HG02884 (cell line): Measurements from ENCODE around the gene ZNF181.
"Not testable (repeated sequence)": the region's sequence is repeated elsewhere in the genome, so short reads cannot be mapped to it uniquely, and the experiment has no call there.

Source experiments
- ATAC-seq: cut with Tn5 transposase; IDR thresholded peaks from one replicate; pipeline ENCODE4 v1.9.1; 2021; ENCODE audit warnings: mild to moderate bottlenecking, moderate library complexity; ENCODE audit not compliant: unreplicated experiment

ZNF181 gene

DNA sequence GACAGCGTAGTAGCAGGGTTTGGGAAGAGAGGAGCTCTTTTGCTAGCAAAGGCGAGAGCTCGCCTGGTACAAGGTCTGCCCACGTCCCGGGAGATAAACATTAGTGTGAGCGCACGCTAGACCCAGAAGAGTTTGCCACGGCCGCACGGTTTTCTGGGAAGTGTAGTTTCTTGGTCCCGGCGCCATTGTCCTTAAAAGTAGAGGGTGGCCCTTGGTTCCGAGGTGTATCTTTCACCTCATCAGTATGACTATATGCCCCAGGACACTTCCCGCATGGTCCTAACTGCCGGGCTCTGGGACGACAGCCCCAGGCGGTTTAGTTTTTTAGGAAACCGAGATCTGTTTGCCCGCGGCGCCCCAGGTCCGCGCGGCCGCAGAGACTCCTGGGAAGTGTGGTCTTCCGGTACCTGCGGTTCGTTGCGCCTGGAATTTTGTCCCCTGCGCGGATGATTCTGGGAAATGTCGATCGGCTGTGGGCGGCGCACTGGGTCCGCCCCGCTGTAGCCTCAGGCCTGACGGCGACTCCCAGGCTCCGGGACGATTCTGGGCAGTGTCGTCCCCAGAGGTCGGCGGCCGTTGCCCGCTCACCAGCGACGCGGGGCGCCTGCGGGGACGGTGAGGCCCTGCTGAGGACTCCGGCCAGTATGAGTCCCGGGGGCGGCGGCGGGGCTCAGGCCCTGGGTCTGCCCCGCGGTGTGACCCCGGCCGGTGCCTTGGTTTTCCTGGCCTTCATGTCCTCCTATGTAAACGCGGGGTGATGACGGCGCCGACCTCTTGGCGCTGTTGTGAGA, at the start of gene ZNF181:
ZNF181 (plus strand) TSS at position 498 of the 791 bp plus-strand sequence. CDS start 795 bp downstream, outside the sequence.
- peak; percentile 67 for ATAC-seq

DNA sequence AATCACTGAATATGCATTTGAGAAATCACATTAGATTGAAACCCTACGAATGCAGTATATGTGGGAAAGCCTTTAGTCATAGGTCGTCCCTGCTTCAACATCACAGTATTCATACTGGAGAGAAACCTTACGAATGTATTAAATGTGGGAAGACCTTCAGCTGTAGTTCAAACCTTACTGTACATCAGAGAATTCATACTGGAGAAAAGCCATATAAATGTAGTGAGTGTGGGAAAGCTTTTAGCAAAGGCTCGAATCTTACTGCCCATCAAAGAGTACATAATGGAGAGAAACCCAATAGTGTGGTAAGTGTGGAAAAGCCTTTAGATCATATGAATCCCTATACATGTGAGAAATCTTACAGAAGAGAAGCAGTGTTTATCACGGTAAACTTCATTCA, 48.8 kb upstream of the ZNF181 start:
- ATAC-seq, result not testable (repeated sequence)

DNA sequence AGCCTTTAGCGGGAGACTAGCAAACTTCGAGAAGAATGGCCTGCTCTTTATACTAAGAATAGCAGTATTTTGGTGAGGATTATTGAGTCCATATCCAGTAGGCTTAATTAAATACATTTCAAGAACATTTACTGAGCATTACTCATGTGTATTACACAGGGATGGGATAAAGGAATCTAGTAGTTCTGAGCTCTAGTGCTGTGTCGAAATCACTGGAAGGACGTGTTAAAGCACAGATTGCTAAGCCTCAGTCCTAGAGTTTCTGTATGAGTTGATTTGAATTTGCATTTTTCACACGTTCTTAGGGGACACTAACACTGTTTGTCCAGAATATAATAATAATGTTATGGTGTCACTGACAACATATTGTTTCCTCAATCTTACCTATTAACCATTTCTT, 47.6 kb upstream of the ZNF181 start:
- ATAC-seq, result no peak

DNA sequence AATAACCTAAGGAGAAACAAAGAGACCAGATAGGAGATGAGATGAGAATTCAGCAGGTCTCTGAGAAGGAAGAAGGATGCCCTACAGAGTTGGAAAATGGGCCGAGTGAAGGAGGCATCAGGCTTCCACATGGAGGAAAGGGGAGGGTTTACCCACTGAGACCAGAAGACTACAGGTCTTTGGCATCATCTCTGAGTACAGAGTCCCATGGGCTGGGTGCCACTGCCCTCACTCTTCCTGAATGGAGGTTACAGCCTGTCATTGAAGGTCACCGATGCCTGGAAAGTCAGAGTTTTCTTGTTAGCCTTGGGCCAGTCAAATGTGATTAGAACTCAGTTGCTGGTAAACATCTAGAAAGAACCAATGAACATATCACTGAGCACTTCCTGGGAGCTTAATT, 46.7 kb upstream of the ZNF181 start:
- no peak for ATAC-seq

DNA sequence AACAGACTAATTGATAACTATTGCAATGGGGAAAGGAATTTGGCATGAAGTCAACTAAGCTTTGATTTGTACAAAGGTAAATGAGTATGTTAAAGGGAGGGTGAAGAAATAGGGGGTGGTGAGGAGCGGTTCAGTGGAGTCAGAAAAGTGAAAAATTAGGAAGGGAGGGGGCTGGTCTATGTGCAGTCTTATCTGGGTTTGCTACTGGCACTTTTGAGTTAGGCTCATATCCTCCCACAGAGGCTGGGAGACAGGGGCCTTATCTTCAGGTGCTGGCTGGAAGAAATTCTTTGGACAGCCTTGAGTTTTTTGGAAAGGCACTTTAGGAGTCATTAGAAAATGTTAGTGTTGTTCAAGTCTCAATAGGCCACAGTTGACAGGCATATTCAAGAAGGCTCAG, 45.5 kb upstream of the ZNF181 start:
- ATAC-seq, result no peak

DNA sequence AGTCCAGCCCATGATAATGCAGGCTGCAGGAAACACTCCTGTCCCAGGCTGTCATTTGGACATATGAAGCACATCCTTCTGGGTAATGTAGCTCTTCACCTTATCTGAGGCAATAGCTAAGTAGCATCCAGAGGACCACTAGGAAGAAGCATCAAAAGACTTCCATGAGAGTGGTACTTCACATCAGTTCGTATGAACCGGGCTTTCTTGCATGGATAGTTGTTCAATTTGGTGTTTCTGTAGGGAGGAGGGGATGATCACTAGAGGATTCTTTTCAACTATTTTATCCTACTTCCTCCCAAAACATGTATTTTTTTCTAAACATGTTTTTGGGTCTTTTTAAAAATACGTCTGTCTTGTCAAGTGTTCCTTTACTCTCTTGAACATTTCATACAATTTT, 43.7 kb upstream of the ZNF181 start:
- no peak for ATAC-seq

DNA sequence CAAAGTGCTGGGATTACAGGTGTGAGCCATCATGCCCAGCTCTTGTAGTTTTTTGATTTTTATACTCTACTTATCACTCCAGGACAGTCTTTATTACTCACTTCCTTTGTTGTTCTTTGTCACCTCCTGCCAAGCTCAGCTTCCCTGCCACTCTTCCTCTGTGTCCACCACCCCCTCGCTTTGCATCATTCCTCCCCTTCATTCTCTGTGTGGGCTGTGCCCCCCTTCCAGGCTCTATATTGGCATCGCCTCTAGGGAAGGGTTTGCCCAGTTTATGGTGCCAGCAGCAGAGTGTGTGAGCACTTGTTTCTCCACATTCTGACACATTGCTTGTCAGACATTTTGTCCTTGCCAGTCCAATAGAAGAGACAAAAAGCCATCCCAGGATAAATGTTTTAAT, 41.5 kb upstream of the ZNF181 start:
- no peak for ATAC-seq

DNA sequence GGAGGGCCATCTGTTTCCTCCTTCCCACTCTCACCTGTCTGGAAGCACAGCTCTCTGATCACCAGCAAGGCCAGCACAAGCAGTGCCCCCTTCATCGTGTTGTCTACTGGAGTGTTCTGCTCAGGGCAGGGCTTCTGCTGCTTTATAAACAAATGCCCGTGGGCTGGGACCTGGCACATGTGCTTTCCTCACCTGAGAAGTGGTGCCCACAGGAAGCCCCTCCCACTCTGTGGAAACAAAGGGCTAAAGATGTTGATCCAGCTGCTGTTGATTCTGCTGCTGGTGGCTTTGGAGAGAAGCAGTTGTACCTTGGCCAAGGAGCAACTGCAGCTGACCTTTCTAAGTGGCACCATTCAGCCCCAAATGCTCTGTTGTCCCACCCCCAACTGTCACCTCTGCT, 26.4 kb upstream of the ZNF181 start:
- ATAC-seq, result no peak

DNA sequence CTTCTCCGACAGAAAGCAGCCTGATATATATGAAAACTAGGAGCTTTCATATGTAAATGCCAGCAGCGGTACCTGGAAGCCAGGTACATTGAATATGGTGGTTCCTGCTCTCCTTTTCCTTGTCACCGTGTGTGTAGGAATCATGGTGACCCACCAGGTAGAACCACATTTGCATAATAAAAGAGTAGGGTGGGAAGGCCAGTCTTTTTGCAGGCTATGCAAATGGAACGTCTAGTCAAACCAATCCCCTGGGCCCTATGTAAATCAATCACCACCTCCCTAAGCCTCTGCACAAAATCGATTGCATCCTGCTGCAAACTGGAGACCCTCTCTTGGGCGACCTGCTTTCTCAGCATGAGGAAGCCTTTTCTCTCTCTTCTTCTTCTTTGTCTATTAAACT, 22.2 kb upstream of the ZNF181 start:
- no peak for ATAC-seq

DNA sequence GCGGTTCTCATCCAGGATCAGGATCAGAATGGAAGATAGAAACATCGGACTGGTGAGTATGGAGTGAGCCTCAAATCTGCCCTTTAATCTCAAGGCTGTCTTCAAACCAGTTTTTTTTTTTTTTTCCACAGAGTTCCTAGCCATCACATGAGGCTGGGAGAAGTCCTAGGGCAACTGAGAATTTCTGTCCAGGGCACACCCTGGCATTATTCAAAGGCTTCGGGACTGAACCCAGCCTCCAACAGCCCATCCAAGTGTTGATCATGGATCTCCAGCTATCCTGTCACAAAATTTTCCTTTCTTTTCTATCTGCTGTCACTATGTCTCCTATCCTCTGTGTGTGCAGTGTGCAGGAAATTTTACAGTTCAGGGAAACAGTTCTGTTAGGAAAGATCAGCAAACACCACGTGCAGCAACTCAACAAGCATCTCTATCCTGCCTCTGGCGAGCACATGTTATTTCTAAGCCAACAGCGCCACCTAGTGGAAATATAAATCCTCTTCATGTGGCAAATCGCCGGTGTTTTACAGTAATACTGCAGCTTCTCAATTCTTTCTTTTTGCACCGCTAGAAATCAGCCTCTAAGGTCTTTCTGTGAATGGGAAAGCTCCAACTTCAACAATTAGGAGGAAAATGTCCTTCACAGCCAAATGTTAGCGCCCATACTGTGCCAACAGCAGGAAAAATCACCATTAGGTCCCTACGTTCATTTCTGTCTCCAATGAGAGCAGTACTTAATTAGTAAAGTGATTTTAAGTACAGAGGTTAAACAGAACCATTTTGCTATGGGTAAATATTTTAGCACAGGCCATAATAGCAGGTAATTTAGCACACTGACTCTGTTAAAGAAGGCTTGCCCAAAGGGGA, 21.4 kb upstream of the ZNF181 start:
- ATAC-seq, result no peak

DNA sequence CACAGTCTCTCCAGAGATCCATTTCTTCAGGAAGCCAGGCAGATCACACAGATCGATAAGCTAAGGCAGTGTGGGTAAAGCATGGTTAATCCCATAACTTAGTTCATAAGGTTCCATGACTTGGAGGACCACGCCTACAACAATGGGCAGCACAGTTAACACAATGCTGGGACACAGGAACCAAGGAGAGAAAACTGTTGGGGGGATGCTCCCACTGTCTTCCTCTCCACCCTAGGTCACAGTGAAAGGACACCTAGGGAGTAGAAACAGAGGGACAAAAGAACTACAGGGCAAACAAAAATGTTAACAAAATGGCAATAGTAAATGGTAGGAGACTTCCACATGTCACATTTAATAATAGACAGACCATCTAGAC, 20.8 kb upstream of the ZNF181 start:
- no peak for ATAC-seq

DNA sequence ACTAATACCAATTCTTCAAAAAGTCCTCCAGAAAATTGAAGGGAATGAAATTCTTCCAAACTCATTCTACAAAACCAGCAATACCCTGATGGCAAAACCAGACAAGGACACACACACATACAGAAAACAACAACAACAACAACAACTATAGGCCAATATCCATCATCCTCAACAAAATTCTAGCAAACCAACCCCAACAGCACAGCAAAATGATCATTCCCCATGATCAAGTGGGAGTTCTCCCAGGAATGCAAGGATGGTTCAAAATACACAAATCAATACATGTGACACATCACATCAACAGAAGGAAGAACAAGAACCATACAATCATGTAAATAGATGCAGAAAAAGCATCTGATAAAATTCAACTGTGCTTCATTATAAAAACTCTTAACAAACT, 18.7 kb upstream of the ZNF181 start:
- ATAC-seq, result no peak

DNA sequence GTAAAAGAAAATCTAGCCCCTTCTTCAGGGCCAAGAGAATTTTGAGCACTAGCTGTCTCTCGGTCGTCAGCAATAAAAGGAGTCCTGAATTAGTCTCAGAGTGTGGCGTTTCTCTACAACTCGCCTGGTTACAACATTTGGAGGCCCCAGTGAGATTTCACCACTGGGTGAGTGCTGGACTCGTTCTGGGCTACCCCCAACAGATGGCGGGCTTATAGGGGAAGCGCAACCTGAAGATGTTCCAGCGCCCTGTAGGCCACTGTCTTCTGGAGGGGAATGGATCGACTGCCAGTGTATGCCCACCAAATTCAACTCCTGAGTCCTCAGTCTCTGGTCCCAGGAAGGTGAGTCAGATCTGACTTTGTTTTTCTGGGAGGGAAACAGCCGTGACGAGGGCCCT, 11.7 kb upstream of the ZNF181 start:
- ATAC-seq, result no peak

DNA sequence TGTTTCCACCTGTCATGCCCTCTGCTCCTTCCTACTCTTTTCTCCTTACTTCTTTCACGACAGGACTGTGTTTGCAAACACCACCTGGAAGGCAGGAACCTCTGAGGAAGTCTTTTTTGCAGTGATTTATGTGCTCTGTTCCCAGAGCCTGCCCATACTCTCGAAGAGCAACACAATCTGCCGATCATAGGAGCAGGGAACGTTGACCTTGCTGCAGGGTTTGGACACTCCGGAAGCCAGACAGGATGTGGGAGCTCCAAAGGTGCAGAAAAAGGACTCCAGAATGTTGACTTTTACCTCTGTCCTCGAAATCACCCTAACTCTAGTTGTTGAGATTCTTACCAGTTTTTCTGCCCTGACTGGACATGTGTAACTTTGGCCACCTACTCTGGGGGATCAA, 8.6 kb upstream of the ZNF181 start:
- ATAC-seq, result no peak

DNA sequence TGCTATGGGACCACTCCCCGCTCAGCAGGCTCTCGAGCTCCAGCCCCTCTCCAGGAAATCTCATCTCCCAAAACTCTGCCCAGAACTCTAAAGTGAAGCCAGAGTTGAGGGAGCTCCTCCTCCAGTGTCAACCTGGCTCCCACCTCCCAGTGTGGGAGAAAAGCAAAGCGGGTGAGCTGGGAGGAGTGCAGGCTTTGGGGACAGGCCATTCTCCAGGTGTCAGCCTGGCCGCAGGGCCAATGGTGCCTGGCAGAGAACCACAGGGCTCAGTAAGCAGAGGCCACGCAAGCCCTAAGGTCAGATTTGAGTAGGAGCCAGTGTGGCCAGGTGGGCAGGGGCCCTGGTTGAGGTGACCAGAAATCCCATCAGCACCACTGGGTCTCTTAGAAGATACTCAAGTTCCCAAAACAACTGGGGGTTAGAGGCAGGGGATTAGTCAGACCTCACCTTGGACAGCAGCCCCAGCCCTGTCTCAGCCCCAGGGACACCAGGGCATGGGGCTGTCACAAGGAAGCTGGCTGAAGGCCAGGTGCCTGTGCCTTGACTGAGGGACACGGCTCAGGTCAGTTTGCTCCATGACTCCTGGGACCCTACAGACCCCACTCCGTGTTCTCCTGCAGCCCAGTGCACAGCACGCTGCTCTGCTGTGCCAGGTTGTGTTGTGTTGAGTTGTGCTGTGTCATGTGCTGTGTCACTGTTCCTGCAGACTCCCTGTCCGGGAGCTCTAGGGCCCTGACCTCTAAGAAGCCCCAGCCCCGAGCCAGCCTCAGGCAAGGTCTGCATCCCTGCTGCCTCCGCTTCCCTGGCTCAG, 2.8 kb upstream of the ZNF181 start:
- no peak for ATAC-seq

DNA sequence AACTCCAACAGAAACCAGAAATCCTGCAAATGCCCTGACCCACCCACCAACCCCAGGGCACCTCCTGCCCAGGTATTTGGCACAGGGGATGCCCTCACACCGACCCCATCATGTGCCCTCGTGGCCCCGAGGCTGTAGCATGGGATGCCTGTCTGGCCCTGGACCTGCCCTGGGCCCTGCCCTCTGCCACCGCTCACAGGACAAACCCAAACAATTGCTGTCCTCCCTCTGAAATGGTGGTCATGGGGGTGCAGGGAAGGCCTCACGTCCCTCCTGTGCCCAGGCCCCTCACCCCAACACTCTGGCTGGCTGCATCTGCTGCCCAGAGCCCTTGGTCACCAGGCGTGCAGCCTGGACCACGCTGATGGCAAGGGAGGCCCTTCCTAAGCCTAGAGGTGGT, 2.1 kb upstream of the ZNF181 start:
- ATAC-seq, result no peak

DNA sequence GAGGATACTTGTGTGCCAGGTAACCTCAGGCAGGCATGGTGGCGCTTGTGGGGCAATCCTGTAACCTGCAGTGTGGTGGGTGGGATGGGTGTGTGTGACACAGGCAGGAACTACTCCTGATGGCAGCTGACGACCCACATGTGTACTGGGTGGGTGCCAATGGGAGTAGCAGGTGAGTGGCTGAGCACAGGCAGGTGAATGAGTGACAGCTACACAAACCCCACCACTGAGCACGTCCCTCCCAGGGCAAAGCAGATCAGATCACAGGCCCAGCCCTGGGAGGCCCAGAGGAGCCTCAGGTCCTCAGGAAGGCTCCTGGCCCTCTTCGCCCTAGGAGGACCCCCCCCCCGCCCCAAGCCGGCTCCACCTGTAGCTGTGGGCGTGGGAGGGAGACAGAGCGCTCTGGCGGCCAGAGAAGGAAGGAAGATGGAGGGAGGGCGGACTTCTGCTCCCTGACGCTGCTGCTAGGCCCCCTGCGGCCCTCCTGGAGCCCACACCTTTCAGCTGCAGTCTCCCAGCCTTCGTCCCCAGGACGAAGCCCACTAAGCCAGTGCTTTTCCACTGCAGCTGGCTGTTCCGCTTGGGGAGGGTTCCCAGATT, 1.3 kb upstream of the ZNF181 start:
- ATAC-seq, result no peak

DNA sequence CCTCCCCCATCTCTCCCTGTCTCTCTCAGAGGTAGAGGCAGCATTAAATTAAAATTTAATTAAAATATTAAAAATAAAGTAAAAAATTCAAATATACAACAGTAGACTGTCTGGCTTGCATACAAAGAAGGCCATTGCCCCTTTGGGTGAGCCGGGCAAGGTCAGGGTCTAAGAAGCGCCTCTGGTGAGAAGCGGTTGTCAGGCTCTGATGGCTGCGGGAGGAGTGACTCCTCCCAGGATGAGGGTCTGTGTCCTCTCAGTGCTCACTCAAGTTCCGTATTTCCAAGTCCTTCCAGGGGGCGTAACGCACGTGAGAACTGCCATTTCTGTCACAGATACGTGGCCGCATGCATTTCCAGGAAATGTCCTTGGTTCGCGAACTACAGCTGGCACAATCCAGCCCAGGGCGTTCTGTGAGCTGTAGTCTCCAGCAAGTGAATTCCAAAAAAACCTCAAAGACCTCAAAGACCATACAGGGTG, 737 bp upstream of the ZNF181 start:
- ATAC-seq, result peak; percentile 20

DNA sequence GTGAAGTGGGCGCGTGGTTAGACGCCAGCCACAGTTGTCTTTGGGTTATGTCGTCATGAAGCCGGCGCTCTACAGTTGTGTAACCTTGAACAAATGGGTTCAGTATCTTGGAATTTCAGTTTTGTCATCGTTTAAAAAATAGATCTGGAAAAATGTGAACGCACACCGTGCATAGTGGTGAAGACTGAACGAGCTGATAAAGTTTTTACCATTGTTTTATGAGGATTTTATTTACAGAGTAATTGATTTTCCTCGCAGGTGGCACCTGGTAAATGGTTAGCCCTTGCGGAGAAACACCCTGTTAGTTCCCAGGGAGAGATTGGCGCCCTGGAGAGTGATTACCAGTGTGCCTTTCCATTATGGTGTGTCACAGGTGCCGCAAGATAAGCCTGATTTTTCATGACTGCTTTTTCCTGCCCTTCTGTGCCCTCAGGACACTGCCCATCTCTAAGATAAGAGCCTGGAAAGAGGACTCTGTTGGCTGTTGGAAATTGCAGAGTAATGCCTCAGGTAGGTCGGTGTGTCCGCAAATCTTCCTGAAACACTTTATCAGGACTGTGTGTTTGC, 577 bp downstream of the ZNF181 start:
- no peak for ATAC-seq

DNA sequence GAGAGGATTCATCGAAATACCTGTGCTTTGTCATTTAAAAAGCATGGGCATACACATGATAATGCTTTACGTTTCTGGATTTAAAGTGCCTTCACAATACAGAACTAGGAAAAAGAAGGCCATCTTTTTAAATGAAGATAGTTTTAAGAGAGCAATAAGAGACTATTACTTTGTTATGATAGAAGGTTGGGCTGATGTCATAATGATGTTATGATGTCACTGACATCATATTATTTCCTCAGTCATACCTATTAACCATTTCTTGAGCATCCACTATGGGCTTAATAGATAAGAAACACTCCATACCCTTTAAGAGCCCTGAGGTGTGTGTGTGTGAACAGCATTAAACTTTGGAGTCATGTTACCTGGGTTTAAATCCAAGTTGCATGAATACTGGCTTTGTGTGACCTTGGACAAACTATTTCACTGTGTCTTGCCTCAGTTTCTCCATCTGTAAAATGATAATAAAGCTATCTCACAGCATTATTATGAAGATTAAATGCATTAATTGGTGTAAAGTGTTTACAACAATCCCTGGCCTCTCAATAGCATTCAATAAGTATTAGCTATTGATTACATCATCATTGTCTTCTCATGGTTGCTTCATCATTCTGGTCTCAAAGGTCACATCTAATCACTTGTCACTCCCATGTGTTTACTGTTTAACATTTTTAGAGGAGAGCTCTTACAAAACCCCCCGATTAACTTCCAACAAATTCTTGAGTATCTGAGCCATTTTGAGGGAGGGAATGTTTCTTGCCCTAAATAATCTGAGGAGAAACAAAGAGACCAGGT, 11.1 kb downstream of the ZNF181 start:
- no peak for ATAC-seq
